CD4-positive, alpha-beta T cell treated with Interleukin-4 for 1 hour (primary cell): ENCODE measurements around the gene CTXND1.

ENCODE experiments used
- DNase-seq, 2 donors: peaks; one replicate each; pipeline ENCODE4 v3.0.0-alpha.2; 2020 to 2022

Gene CTXND1

GRCh38 chr15:80180468-80180867, 71.5 kb downstream of the CTXND1 start:
- DNase-seq = no peak

- DNase-seq = no peak
These were observed 72.1 kb downstream of the CTXND1 start for GRCh38 chr15:80179935-80180334.

GRCh38 chr15:80179025-80179759, 72.8 kb downstream of the CTXND1 start:
- no peak for DNase-seq

- DNase-seq = no peak
These were observed 74.9 kb downstream of the CTXND1 start for GRCh38 chr15:80177156-80177555.

GRCh38 chr15:80176443-80176842, 75.6 kb downstream of the CTXND1 start:
- no peak for DNase-seq

- DNase-seq = no peak
These were observed 76.6 kb downstream of the CTXND1 start for GRCh38 chr15:80175436-80175835.

GRCh38 chr15:80174017-80174746, 77.8 kb downstream of the CTXND1 start:
- DNase-seq = no peak

- peak; percentile 69 for DNase-seq
These were observed 78.8 kb downstream of the CTXND1 start for GRCh38 chr15:80173022-80173759.

GRCh38 chr15:80172401-80172800, 79.6 kb downstream of the CTXND1 start:
- DNase-seq = no peak

- DNase-seq = no peak
These were observed 80.2 kb downstream of the CTXND1 start for GRCh38 chr15:80171787-80172186.

- no peak for DNase-seq
These were observed 81.4 kb downstream of the CTXND1 start for GRCh38 chr15:80170596-80170995.

- DNase-seq = no peak
These were observed 82.2 kb downstream of the CTXND1 start for GRCh38 chr15:80169768-80170357.

GRCh38 chr15:80168421-80168820, 83.6 kb downstream of the CTXND1 start:
- DNase-seq = no peak

- DNase-seq = no peak
These were observed 84.1 kb downstream of the CTXND1 start for GRCh38 chr15:80167936-80168335.

GRCh38 chr15:80163897-80164296, 88.1 kb downstream of the CTXND1 start:
- no peak for DNase-seq

GRCh38 chr15:80163217-80163616, 88.8 kb downstream of the CTXND1 start:
- no peak for DNase-seq

- no peak for DNase-seq
These were observed 89.9 kb downstream of the CTXND1 start for GRCh38 chr15:80162059-80162554.

GRCh38 chr15:80161468-80162016, 90.5 kb downstream of the CTXND1 start:
- DNase-seq = no peak

- peak; percentile 34 to 71 for DNase-seq
These were observed 91.3 kb downstream of the CTXND1 start for GRCh38 chr15:80160570-80161156.

- peak in 1 of 2 donors; percentile 12 for DNase-seq
These were observed 92.0 kb downstream of the CTXND1 start for GRCh38 chr15:80159811-80160569.

- no peak for DNase-seq
These were observed 92.7 kb downstream of the CTXND1 start for GRCh38 chr15:80159301-80159700.

GRCh38 chr15:80157215-80157614, 94.8 kb downstream of the CTXND1 start:
- DNase-seq = no peak
